ENCODE results near the gene CYP24A1. TPM values are rescaled to one million over a fixed set of nuclear protein-coding genes. Genes with fewer than 3 reads are reported as not detected.

The CYP24A1 gene
- total and polyA plus RNA-seq, 2 of the 13 experiments (the other 11 are each of a cell fraction or from before 2014, with no cell fraction given): 9.4 to 32.7 TPM

DNA sequence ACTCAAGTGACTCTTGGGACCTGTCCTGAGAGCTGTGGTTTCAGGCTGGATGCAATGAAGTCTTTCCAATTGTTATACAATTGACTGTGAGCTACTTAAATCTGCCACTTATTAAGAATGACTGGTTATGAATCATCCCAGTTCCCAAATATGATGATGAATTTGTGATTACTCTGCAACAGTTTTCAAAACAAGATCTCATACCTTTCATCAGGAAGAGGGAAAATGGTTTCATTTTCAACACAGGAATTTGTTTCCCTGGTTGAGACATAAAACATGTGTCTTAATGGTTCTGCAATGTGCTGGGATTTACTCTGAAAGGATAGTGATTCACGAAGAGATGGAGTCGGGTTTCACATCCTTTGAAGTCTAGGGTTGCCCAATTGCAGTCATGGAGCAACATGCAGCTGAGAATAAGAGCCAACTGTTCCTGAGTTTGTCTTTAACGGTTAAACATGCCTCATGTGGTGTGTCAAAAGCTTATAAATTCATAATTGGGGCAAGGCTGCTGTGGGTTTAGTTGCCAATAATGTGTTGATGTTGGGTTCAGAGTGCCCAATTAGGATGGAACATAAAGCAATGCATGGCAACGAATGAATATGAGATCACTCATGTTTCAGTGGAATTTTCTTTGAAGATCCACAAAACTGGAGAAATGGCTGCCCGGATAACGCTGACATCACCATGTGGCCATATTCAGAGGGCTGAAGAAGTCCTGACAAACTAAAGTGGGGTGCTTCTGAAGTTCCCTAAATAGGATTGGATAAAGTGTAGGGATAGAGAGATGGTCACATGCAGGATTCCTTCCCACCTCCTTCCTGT lies 41.0 kb downstream of the CYP24A1 start (continued):
- 0 out of 4 replicates have a peak, but pooled peaks of 1 of the 2 experiments have one; percentile 6 for TF ChIP-seq REST (IDR thresholded peaks at IDR 0.05; ENCODE audit: borderline replicate concordance in 1 of 2, low read depth in 1 of 2, low read length in 2 of 2)
- peak; percentile 9 for TF ChIP-seq SMARCC2 (IDR thresholded peaks at IDR 0.05)
- TF ChIP-seq KLF9 (CRISPR knock-in tag; IDR thresholded peaks at IDR 0.05; ENCODE audit: low read depth): 0 out of 2 replicates have a peak, but pooled peaks have one; percentile 18
- peak; percentile 21; the same call in 1 of the 2 replicates for TF ChIP-seq ONECUT2 (CRISPR knock-in tag; IDR thresholded peaks at IDR 0.05)
- peak; percentile 64 for TF ChIP-seq USF2 (IDR thresholded peaks at IDR 0.05; ENCODE audit: low read depth, low read length)
- TF ChIP-seq USF2 (CRISPR knock-in tag; IDR thresholded peaks at IDR 0.05; ENCODE audit: borderline replicate concordance): peak; percentile 44; the same call in 1 of the 2 replicates
- TF ChIP-seq, protein P1, sequence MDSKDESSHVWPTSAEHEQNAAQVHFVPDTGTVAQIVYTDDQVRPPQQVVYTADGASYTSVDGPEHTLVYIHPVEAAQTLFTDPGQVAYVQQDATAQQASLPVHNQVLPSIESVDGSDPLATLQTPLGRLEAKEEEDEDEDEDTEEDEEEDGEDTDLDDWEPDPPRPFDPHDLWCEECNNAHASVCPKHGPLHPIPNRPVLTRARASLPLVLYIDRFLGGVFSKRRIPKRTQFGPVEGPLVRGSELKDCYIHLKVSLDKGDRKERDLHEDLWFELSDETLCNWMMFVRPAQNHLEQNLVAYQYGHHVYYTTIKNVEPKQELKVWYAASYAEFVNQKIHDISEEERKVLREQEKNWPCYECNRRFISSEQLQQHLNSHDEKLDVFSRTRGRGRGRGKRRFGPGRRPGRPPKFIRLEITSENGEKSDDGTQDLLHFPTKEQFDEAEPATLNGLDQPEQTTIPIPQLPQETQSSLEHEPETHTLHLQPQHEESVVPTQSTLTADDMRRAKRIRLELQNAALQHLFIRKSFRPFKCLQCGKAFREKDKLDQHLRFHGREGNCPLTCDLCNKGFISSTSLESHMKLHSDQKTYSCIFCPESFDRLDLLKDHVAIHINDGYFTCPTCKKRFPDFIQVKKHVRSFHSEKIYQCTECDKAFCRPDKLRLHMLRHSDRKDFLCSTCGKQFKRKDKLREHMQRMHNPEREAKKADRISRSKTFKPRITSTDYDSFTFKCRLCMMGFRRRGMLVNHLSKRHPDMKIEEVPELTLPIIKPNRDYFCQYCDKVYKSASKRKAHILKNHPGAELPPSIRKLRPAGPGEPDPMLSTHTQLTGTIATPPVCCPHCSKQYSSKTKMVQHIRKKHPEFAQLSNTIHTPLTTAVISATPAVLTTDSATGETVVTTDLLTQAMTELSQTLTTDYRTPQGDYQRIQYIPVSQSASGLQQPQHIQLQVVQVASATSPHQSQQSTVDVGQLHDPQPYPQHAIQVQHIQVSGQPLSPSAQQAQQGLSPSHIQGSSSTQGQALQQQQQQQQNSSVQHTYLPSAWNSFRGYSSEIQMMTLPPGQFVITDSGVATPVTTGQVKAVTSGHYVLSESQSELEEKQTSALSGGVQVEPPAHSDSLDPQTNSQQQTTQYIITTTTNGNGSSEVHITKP (CRISPR knock-in tag; IDR thresholded peaks at IDR 0.05; ENCODE audit: low read depth): peak; percentile 74
- peak; percentile 69; the same call in 1 of the 2 replicates for TF ChIP-seq ZNF124 (CRISPR knock-in tag; IDR thresholded peaks at IDR 0.05)
- TF ChIP-seq ZNF280D (CRISPR knock-in tag; IDR thresholded peaks at IDR 0.05): peak; percentile 63; the same call in 1 of the 2 replicates
- TF ChIP-seq ZC3H4 (CRISPR knock-in tag; IDR thresholded peaks at IDR 0.05; ENCODE audit: borderline replicate concordance): peak; percentile 98
- TF ChIP-seq HNF4G (IDR thresholded peaks at IDR 0.05; ENCODE audit: borderline replicate concordance, low read depth, low read length): peak; percentile 52; the same call in 1 of the 2 replicates
- TF ChIP-seq HNF4G (CRISPR knock-in tag; IDR thresholded peaks at IDR 0.05; ENCODE audit: borderline replicate concordance, low read depth): no peak
- TF ChIP-seq ZNF644 (CRISPR knock-in tag; IDR thresholded peaks at IDR 0.05; ENCODE audit: low read depth): peak; percentile 97
